ENCODE measurements around the gene HOXC5.

The HOXC5 gene

DNA sequence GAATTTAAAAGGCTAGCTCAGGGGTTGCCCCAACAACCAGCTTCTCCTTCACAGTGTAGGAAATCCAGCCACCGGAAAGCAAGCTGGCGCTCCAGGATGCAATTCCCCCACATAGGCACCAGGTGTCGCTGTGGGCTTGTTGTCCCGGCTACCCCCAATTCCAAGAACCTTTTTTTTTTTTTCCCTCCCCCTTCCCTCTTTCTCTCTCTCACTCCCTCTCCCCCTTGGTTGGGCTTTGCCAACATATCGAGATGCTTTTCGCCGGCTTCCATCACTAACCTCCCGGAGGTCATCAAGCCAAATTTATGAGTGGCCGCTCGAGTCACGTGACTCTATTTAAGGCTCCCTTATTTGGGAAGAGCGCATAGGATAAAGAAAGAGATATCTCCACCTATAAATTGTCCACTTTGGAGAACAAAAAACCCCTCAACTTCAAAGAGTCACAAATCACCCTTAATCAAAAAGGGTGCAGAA, at the start of gene HOXC5:
Gene HOXC5, plus strand, starts transcription at position 424 of the 474 bp plus-strand sequence. CDS start 73 bp downstream, outside the sequence.
- peak; percentile 23 for DNase-seq (ENCODE audit: low read depth)

DNA sequence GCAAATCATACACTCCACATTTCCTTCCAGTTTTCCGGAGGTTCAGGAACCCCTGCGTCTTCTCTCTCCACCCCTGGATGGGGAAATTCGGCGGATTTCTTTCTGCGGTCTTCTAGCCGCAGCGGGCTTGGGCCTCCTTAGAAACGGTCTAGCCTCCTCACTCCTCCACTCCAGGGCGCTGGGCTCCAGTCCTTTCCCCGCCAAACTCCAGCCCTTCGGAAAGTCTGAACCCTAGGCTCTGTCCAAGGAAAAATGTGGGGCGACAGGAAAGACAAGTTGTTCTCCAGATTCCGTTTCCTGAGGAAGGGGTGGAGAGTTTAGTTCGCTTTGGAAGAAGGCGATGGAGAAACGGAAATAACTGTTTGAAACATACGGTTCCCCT, 49.3 kb upstream of the HOXC5 start:
- DNase-seq (ENCODE audit: low read depth) = no peak

DNA sequence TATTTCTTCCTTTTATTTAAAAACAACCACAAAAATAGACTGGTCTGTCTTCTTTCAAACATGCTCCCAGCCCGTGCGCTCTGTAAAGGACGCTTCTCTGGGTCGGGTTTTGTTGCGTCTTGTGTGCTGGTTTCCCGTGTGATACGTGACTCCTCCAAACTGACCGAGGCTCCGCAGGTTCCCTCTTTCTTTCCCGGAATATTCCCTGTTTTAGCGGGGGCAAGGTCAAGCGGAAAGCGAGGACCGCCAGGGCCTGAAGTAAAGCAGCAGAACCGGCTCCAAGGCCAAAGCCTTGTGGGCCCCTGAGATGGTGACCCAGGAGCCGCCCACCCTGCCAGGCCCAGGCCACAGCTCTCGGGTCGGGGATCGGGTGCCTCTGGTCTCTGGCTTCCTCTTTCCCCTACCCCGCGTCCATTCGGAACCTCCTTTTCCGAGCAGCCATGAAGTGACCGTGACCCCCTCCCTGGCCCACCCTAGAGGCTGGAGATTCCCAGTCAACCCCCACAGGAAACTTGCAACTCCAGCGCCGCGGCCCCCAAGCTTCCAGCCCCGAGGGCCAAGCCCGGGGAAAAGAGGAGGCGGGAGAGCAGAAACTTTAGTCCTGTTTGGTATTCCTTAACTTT, 48.8 kb upstream of the HOXC5 start:
- no peak for DNase-seq (ENCODE audit: low read depth)

DNA sequence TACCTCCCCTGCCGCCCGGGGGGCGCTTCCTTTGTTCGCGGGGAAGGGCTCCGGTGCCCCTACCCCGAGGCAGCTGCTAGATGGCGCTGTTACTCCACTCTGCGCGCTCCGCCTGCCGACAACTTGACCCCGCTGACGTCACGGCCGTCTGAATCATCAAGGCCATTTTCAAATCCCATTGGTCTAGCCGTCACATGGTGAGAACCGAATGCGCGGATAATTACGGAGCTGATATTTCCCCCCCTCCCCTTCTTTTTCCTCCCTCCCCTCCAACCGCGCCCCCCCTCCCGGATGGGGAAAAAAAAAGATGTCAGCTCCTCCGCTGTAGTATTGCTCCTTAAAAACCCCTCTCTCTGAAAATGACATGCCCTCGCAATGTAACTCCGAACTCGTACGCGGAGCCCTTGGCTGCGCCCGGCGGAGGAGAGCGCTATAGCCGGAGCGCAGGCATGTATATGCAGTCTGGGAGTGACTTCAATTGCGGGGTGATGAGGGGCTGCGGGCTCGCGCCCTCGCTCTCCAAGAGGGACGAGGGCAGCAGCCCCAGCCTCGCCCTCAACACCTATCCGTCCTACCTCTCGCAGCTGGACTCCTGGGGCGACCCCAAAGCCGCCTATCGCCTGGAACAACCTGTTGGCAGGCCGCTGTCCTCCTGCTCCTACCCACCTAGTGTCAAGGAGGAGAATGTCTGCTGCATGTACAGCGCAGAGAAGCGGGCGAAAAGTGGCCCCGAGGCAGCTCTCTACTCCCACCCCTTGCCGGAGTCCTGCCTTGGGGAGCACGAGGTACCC, 47.8 kb upstream of the HOXC5 start, which contains the start of gene HOXC10:
Gene HOXC10, plus strand, starts transcription at position 246 of the 791 bp plus-strand sequence. Its CDS starts 114 bp downstream, at position 360.
- DNase-seq (ENCODE audit: low read depth) = peak; percentile 43

DNA sequence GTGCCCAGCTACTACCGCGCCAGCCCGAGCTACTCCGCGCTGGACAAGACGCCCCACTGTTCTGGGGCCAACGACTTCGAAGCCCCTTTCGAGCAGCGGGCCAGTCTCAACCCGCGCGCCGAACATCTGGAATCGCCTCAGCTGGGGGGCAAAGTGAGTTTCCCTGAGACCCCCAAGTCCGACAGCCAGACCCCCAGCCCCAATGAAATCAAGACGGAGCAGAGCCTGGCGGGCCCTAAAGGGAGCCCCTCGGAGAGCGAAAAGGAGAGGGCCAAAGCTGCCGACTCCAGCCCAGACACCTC, 47.2 kb upstream of the HOXC5 start:
- DNase-seq (ENCODE audit: low read depth) = no peak

DNA sequence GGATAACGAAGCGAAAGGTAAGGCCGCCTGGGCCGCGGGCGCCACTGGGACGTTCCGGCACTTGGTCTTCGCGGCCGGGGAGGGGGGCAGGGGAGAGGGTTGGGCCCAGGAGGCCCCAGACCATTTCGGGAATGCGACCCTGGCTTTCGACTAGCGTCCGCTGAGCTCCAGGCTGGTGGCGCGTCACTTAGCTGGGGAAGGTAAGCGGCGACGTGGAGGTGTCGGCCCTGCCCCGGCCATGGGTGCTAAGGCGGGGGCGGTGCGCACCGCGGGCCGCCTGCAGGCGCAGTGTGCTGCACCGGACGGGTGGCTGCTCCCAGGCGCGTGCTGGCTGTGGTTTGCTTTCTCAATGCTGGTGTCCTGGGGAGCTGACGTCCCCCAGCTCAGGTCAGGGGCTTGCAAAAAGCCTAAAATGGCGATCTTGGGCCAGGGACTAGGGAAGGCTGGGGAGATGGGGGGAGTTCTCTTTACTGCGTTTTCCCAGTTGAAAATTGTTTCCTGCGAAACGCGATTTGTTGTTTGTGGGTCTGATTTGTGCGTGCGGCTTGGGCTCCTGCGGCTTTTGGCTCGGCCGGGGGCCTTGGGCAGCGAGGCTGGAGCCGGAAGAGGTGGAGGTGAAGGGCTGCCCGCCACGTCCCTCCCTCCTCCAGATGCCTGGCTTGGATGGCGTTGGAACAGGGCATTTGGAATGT, 46.7 kb upstream of the HOXC5 start:
- no peak for DNase-seq (ENCODE audit: low read depth)

DNA sequence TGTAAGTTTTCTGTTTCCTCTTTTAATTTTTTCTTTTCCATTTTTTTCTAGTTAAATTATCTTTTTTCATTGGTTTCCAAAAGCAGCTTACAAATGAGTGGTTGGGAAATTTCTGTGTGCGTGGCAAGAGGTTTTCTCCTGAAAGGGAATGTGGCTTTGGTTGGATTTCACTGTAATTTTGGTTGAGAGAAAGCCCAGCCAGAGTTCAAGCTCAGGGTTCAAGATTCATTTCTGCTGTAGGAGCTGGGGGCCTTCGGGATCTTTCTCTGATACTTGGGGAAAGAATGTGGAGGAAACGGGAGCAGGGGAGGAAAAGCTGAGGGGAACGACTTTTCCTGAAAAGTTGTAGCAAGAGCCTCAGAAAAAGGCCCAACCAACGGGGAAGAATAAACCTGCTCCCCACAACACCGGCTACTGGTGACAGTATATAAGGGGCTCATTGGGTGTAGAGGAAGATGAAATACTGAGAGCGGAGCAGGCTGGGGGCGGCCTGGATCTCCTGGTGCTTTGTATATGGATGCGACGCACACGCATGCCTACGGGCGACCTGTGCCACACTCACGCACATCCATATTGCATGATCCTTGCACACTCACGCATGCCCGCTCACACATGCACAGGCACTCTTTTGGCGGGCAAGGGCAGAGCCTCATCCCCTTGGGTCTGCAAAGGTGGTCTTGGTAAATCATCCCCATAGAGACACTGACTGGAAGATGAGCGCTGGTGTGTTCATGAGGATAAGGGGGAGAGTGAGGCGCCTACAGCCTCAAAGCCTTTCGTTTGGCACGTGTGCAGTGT, 46.0 kb upstream of the HOXC5 start:
- DNase-seq (ENCODE audit: low read depth) = no peak

DNA sequence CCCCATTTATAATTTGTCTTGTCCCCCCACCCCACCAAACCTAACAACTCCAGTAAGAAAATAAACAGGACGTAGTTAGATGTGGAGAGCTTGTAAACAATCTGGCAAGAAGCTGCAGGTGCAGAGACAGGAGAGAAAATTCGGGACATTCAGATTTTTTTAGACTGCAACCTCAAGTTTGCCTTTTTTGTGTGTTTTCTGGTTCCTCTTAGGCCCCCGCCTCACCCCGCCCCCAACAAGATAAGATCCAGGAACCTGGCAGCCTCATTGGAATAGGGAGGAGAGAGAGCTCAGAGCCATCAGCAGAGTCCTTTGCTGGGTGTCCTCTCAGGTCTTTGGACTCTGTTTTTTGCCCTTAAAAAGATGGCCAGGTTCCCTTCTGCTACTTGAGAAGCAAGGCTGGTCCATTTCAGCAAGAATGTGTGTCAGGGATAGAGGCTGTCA, 45.0 kb upstream of the HOXC5 start:
- no peak for DNase-seq (ENCODE audit: low read depth)

DNA sequence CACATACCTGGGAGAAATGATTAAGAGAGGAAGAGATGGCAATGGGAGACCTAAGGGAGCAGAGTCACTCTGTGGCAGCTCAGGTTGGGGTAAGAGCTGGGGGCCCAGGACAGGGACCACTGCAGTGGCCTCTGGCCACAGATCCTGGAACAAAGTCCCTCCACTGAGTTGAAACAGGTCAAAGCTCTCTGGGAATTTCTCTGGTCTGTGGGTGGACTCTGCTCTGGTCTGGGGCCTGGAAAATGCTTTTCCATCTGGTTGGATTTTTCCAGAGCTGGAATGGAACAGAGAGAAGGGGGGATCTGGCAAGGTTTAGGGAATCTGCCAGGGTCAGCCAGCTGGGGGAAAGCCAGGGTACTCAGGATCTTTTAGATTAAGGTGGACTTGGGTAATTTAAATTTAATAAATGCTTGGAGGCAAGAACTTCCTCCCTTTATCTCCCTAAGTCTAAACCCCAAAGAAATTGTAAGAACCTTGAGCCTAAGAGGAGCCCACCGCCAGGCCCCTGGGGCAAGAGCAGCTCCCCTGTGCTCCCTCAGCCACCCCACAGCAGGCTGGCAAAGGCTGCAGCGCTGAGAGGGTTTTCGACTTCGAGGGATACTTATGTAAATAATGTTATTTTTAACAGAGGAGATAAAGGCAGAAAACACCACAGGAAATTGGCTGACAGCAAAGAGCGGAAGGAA, 44.2 kb upstream of the HOXC5 start:
- no peak for DNase-seq (ENCODE audit: low read depth)

DNA sequence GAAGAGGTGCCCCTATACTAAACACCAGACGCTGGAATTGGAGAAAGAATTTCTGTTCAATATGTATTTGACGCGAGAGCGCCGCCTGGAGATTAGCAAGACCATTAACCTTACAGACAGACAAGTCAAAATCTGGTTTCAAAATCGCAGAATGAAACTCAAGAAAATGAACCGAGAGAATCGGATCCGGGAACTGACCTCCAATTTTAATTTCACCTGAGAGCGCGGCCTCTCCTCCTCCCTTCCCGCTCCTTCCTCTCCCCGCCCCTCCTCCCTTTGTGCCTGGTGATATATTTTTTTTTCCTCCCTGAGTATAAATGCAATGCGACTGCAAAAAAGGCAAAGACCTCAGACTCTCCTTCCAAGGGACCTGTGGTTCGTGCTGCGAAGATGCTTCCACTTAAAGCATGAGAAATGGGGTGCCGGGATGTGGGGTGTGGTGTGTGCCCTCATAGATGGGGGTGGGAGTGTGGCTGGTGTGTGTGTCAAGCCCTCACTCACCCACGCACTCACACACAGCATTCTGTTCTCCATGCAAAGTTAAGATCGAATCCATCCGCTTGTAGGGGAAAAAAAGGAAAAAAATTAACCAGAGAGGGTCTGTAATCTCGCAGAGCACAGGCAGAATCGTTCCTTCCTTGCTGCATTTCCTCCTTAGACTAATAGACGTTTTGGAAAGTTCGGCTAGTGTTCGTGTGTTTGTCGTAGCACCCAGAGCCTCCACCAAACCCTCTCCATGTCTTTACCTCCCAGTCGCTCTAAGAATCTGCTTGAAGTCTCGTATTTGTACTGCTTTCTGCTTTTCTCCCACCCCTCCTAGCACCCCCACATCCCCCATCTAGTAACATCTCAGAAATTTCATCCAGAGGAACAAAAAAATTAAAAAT, 43.4 kb upstream of the HOXC5 start:
- no peak for DNase-seq (ENCODE audit: low read depth)

DNA sequence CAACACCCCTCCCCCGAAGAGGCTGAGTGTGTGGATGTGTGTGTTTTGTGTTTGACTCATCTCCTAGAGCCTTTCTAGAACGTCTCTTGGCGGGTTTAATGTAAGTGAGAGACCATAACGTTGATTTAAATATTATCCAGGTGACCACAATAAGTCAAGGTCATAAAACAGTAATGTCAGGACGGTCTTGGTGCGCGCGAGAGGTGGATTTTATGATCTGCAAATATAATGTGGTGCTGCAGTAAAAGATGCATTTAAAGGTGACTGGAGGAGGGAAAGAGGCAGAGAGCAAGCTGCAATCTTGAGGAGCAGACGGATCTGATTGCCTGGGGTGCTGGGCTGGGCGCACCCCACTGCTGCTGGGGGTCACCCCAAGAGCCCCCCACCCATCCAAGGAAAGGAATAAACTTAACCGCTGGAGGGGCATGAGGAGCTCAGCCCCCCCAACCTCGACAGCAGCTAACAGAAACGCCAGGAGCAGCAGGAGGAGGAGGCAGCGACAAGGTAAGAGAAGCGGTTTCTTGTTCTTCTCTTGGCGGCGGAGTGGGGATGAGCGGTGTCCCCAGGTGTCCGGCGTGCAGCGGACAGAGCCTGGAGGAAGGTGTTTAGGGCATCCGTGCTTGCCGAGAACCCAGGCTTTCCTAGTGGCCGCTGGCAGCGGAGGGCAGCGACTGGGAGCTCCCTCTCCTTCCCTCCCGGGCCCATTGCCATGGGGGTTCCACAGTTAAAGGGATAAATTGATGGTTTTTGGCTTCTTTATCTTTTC, 42.4 kb upstream of the HOXC5 start:
- no peak for DNase-seq (ENCODE audit: low read depth)

DNA sequence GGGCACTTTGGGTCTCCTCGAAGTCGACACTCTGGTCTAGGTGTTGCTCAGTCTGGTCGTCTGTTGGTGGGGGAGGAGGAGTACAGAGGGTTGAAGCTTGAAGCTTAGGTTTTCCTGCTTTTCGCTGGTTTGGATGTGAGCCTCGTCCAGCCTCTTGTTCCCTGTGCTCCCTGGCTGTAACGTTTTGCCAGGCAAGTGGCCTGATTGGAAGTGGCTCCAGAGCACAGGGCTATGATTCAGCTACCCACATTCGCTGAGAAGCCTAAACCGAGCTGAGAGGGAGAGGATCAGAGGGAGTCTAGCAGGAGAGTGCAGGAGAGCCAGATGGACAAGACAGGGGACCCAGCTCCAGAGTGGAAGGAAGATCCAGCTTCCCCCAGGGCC, 41.8 kb upstream of the HOXC5 start:
- no peak for DNase-seq (ENCODE audit: low read depth)

DNA sequence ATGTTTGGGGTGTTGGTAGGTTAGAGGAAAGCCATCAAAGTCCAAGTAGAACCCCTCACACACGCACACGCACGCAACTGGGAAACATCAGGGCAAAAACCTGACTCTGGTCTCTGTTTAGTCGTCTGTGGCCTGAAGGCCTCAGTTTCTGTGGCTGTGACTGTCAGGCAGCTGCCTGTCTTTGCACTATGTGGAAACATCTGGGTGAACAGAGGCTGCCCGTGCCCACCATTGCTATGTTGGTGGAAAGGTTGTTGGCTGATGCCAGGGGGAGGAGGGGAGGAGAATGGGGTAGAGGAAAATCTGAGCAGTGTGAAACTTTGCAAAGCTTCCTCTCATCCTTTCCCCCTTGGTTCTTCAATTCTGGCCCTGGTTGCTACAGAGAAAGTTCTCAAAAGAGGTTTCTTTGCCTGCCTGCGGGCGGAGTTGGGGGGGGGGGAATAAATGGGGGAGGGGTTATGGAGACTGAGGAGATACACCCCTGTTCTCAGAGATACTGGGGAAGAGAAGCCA, 40.4 kb upstream of the HOXC5 start:
- no peak for DNase-seq (ENCODE audit: low read depth)

DNA sequence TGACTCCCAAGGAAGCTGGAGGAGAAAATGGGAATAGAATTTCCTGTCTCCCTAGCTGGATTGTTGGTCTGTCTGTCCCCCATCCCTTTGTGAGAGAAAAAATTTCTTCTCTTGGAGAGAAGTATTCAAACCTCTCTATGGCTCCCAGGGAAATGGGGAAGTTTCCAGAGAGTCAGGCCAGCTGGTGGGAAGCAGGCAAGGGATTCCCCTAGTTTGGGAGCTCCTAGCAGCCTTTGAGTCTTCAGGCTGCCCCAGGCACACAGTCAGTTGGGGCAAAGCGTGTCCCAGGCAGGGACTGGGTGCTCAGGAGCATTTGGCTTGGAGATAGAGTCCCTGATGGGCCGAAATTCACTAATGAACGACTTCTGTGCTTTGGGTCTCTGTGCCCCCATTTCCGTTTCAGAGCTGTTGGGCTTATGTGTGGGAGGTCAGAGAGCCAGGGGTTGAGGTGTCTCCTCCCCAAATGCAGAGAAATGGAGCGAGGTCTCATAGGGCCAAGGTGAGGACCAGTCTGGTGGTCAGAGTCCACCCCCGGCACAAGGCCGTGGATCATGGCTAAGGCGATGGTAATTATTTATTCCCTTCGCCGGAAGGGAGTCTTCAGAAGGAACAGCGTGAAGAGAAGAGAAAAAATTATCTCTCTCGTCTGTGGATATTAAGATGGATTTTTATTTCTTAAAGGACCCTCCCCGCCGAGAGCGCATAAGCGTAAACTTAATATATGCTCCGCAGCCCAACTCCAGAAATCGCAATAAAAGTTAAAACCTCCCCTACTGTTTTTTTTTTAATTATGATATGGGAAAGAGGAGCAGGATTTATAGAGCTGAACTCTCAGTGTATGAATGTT, 39.5 kb upstream of the HOXC5 start:
- DNase-seq (ENCODE audit: low read depth) = no peak

DNA sequence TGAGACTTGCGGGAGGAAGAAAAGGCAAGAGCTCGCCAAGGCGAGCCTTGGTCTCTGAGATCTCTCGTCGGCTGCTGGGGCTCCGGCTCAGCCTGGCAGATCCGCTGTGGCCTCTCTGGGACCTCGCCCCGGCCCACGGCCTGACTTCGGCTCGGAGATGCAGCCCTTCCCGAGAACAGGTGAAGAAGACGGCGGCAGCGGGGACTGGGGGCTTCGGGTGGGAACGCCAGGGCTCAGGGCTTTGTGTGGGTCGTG, 38.9 kb upstream of the HOXC5 start:
- no peak for DNase-seq (ENCODE audit: low read depth)

DNA sequence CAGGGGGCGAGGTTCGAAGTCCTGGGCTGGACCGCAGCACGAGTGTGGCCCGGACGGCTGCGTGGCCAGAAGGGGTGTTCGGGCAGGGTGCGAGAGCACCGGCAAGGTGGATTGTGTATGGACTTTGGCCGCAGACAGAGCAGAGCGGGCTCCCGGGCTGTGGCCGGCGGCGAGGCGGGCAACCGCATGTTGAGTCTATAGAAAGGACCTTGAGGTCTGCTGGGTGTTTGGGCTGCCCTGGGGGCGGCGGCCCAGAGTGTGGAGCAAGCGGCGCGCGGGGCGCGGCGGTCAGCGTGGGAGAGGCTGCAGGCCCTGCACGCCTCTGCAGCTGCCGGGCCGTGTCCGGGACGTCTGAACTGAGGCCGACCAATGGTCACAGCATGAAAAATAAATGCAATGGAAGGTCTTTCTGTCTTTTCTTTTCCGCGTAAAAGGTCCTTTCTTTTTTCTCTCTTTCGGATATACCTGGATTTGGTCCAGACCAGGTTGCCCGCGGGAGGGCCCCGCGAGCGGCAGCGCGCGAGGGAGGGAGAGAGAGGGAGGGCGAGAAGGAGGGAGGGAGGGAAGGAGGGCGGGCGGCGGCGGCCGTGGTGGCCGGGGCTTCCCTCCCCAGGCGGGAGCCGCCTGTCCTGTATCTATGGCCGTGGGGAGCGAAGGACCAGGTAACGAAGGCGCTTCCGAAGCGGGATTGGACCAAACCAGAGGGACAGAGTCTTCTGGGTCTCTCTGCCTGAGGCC, 38.4 kb upstream of the HOXC5 start:
- no peak for DNase-seq (ENCODE audit: low read depth)

DNA sequence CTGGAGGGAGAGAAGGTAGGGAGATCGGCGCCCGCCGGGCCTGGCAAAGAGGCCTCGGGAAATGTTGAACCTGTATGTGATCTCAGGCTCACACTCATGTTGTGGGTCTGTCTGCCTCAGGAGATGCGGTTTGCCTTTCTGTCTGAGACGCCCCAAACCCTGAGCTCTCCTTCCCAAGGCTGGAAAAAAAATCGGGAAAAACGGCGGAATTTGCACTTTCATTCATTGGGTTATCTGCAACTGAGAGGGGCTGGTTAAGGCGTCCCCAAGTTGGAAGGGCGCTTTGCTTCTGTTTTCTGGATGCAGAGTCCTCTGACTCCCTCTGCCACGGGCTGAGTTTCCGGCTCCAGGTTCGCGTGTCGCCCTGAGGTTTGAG, 37.9 kb upstream of the HOXC5 start:
- no peak for DNase-seq (ENCODE audit: low read depth)

Measured in activated T-helper 9 cell treated with anti-CD3 and anti-CD28 coated beads, Interleukin-2, amount 50 U/mL, for 16 hours (primary cell).